GM19328 (cell line): Measurements from ENCODE around the gene MRPS34.
"Not testable (repeated sequence)": the region's sequence is repeated elsewhere in the genome, so short reads cannot be mapped to it uniquely, and the experiment has no call there.

Experiments
- ATAC-seq: cut with Tn5 transposase; IDR thresholded peaks from one replicate; pipeline ENCODE4 v1.9.1; 2021; ENCODE audit warnings: mild to moderate bottlenecking, moderate library complexity; ENCODE audit not compliant: unreplicated experiment

Gene MRPS34

DNA sequence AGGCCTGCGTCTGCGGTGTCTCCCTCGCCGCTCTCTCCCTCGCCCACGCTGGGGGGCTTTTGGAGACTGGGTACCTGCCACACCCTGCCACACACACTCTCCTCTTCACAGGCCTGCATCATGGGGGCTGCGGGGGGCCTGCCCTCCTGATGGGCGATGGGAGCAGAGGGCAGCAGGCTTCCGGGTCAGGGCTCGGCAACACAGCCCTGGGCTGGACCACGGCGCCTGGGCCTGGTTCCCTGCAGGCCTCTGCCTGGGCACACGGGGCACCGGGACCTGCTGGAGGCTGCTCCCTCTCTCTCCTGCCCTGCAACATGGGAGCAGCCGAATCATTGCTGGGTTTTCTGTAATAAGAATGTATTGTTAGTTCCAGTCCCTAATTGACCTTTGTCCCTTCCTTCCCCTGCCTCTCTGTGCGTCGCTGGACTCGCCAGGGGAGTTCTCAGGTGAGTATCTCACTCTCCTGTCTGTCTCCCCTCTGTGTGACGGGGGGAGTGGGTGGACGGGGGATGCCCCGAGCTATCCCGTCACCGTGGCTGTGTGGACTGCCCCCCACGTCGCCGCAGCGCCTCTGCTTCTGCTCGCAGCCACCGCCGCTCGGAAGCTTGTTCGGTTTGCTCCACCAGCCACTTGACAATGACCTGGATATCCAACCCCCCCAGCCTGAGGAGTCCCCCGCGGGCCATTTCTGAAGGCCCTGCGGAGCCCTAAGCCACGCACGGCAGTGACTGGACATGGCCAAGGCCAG is 15.0 kb downstream of the MRPS34 start:
- ATAC-seq, result no peak

DNA sequence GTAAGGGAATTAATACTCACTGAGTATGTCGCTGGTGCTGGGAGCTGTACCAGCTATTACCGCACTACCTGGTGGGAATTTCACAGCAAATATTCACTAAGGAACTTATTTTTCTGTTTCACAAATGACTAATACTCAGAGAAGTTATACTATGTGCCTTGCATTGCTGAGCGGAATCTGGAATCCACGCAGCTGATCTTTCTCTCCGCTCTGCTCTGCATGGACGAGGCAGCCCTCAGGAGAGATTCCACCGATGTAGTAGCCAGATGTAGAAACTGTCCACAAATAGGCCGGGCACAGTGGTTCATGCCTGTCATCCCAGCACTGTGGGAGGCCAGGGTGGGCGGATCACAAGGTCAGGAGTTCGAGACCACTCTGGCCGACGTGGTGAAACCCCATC is 18.7 kb downstream of the MRPS34 start:
- no peak for ATAC-seq

DNA sequence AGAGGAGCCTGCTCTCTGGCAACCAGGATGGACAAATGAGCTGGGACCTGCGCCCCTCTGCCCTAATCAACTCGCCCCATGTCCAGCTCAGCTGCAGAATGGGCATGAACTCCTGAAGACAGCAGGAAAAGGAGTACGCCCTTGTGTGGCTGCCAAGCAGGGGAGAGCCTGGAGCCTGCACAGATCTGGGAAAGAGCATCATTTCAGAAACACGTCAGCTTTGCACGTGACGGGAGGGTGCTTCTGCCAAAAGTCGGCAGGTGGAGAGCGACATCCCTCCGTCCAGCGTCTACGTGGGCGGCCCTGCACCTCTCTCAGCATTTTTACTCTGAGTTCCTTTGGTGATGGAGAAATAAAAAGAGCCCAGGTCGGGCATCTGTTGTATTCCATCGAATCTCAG is 20.1 kb downstream of the MRPS34 start:
- ATAC-seq, result no peak

DNA sequence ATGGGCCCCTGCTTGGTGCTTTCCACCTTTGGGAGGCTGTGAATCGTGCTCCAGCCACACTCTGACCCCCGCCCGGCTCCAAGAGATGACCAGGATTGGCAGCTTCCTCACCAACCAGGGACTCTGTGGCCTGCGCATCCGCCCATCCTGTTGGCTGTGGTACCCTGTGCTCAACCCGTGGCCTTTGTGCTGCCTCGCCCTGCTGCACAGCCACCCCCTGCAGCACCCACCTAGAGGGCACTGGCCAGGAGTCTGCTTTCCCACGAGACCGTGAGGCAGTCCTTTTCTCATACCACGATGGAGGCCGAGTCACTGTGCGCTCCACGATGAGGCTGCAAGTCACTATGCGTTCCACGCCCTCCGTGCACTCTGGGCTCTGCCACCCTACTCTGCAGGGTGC is 21.0 kb downstream of the MRPS34 start:
- ATAC-seq, result no peak

DNA sequence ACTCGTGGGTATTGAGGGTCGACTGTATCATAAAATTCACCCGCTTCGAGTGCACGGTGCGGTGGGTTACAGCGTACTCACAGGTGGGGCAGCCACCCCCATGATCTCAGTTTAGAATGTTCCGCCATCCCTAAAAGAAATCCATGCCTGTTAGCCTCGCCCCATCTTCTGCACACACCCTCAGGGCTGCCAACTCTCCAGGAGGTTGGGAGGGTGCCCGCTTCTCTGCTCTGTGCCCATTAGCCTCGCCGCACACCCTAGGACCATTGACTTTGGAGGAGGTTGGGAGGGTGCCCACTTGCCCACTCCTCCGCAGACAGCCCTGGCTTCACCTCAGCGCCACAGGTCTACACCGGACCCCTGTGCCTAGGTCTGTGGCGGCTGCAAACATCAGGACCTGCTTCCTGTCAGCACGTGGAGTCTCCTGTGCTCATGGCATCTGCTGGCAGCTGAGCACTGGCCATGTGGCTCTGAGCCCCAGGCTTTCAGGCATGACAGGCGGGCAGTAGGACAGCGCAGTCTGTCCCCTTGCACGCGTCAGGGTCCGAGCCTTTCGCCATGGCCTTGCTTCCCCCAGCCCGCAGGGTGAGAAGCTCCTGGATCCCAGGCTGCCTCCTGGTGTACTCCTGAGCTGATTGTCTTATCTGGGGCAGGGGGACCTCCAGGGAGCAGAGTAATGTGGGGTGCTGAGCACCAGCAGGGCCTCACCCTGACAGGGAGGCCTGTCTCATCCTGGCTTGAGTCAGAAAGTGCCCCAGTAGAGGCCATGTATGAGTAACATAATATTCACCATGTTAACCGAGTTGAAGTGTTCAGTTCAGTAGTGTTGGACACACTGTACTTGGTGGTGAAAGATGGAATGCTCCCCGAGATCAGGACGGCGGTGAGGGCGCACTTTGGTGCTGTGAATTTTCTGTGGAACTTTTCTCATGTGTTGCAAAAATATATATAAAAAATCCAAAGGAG is 23.5 kb downstream of the MRPS34 start:
- no peak for ATAC-seq

DNA sequence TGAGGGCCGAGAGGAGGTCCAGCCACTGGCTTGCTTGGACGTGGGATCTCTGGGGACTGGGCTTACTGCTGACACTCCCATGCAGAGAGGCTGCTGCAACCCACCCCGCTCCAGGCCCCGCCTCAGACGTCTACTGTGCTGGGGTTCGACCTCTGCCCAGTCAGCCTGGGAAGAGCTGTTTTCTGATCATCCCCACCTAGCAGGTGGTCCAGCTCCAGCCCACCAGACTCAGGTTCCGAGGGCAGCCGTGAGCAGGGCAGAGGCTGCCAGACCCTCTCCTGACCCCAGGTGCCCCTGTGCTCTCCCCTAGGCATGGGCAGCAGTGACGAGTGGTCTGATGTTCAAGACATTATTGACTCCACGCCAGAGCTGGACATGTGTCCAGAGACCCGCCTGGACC is 25.0 kb downstream of the MRPS34 start:
- ATAC-seq, result no peak

DNA sequence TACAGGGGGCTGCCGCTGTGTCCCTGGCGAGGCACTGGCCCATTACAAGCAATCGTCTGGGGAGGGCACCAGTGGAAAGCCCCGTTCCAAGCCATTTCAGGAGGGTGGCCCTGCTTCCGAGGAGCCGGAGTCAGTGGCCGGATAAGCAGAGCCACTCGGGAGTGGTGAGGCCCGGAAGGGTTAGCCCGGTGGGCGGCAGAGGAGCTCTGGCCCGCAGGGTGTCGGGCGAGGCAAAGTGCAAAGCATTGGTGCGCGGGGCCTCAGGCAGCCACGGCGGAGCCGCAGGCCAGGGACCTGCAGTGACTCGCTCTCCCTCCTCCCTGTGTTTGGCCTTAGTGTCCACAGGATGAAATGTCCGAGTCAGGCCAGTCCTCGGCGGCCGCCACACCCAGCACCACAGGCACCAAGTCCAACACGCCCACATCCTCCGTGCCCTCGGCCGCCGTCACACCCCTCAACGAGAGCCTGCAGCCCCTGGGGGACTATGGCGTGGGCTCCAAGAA is 26.2 kb downstream of the MRPS34 start:
- no peak for ATAC-seq

- ATAC-seq, result no peak
Measured at GRCh38 chr16:1745900-1746692, 26.8 kb downstream of the MRPS34 start.

- no peak for ATAC-seq
Measured at GRCh38 chr16:1745181-1745899, 27.6 kb downstream of the MRPS34 start.

DNA sequence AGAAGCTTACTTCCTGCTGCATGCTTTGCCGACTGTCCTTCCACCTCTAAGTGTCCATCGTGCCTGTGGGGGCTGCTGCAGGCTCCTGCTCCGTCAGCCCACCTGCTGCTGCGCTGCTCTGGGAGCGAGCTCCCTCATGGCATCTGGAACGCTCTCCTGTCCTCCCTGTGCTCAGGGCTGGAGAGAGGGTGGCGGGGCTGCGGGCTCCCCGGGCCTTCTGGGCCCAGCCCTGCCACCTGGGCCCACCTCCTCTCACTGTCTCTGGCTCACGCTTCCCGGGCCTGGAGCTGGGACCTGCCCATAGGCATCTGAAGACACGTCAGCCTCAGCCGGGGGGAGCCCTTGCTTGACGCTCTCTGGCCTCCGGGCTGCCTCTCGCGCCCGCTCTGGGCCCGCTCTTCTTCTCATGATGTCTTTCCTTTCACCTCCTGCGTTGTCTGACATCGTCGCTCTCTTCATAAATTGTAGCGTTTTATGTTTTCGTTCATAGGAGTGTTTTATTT is 28.5 kb downstream of the MRPS34 start:
- no peak for ATAC-seq

GRCh38 chr16:1743376-1744337 is 29.3 kb downstream of the MRPS34 start:
- no peak for ATAC-seq

DNA sequence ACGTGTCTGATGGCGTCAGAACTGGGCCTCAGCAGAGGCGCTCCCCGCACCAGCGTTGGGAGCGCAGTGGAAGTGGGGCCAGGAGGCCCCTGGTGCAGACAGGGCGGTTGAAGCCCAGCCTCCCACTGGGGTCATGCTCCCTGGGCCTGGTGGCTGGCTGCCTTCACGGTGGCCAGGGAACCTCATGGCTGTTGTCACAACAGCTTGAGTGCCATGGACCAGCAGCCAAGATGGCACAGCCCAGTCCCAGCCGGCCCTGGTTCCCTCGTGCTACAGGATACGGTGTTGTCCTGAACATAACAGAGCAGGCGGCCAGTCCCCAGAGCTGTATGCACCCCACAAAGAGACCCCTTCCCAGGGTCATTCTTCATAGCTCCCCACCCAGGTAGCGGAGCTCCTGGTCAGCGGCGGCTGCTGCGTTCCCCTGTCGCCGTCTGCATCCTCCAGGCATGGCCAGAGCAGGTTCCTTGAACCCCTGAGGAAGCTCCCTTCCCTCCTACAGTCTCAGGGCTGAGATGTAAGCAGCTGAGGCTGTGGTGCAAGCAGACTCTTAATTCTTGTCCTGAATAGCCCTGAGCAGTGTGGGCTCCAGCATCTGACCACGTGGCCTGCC is 31.3 kb downstream of the MRPS34 start:
- ATAC-seq, result no peak

- ATAC-seq, result no peak
Measured at GRCh38 chr16:1740781-1741490, 32.0 kb downstream of the MRPS34 start.

GRCh38 chr16:1740234-1740633 is 32.7 kb downstream of the MRPS34 start:
- ATAC-seq, result no peak

- no peak for ATAC-seq
Measured at GRCh38 chr16:1734816-1735215, 38.1 kb downstream of the MRPS34 start.

- no peak for ATAC-seq
Measured at GRCh38 chr16:1734123-1734522, 38.8 kb downstream of the MRPS34 start.

DNA sequence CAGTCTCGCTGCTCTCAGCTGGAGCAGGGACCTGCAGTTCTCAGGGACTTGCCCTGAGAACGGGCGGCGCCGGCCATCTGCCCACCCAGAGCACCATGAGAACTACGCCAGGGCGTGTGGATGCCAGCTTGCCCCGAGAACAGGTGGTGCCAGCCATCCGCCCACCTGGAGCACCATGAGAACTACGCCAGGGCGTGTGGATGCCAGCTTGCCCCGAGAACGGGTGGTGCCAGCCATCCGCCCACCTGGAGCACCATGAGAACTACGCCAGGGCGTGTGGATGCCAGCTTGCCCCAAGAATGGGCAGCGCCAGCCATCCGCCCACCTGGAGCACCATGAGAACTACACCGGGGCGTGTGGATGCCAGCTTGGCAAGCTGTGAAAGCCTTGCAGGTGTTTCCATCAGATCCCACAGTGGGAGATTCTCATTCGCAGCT is 40.4 kb downstream of the MRPS34 start:
- not testable (repeated sequence) for ATAC-seq

DNA sequence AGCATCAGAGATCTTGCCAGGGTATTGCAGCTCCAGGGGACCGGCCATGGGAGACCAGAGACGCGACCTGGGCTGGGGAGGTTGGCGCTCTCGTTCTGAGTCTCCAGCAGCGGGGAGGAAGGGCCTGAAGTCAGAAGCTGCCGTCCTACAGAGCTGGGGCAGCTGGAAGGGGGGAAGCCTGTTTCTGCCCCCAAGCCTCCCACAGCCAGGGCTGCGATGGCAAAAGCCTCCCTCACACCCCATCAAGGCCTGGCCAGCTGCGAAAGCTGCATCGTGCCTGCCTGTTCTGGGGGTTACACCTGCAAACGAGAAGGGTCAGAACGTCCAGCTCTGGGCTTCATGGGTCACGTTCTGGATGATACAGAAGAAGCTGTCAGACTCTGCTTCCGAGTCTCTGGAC is 40.9 kb downstream of the MRPS34 start:
- no peak for ATAC-seq
